ENCODE data around the gene OGFOD2. TPM values are rescaled to one million over a fixed set of nuclear protein-coding genes. Genes with fewer than 3 reads are reported as not detected.

OGFOD2 gene
- total and polyA plus RNA-seq, 2 of the 13 experiments (the other 11 are each of a cell fraction or from before 2014, with no cell fraction given): 13.2 to 14.6 TPM

GRCh38 chr12:122929148-122929538, 45.9 kb upstream of the OGFOD2 start:
- Histone ChIP-seq H3K36me3 (replicated peaks in 1 of 2; ENCODE audit: control insufficient read depth in 1 of 2, insufficient read depth in 2 of 2, low read length in 2 of 2) (no peaks in the 10 kb centered on the region), H3K79me2 (ENCODE audit: insufficient read depth, low read length) (no peaks in the 10 kb centered on the region), H2AFZ (ENCODE audit: low read length) (no peak overlapping the region), H3K4me2 (ENCODE audit: low read depth, low read length) (no peak overlapping the region), H3K4me3 (replicated peaks in 1 of 3; ENCODE audit: insufficient read depth in 1 of 3, low read depth in 2 of 3, low read length in 3 of 3) (no peak overlapping the region), H3K9me3 (ENCODE audit: low read length) (no peaks in the 10 kb centered on the region), H3K4me1 (ENCODE audit: insufficient read depth, low read length) (peaks cover 9% of the 10 kb centered on the region; the same call in 1 of the 2 replicates), H4K20me1 (ENCODE audit: insufficient read depth, low read length) (no peaks in the 10 kb centered on the region), H3K27ac (ENCODE audit: extremely low read length, insufficient read depth, low read length) (no peak overlapping the region), H3K9ac (ENCODE audit: insufficient read depth, low read depth, low read length) (no peak overlapping the region), H3K27me3 (ENCODE audit: control insufficient read depth in 1 of 2, insufficient read depth in 2 of 2, low read length in 2 of 2) (no peaks in the 10 kb centered on the region)
- POLR2A ChIA-PET: no interaction called here
- 96% methylated on average over 13 of the region's 14 CpGs for WGBS (ENCODE audit: low lambda C conversion rate)
- no peak for FAIRE-seq
- in situ Hi-C loops (cut with HindIII; ENCODE audit: extremely low pct_ligation_motif_present, low pct_unique_long_range_greater_than_20kb) (no loop called here), intact Hi-C loops (cut with micrococcal nuclease; ENCODE audit: unreplicated experiment) (no loop called here)
- no peak for ATAC-seq
- no TSS peak for BruUV-seq (replicated peaks)
- DNase-seq (ENCODE audit: low spot score): no peak
- CTCF ChIA-PET (ENCODE audit: low intra/inter-chr PET ratio, low total read pairs): no interaction called here
- TF ChIP-seq UBTF (CRISPR knock-in tag; IDR thresholded peaks at IDR 0.05) (no peak), ZNF724P (CRISPR knock-in tag; IDR thresholded peaks at IDR 0.05; ENCODE audit: borderline replicate concordance) (no peak)

- intact Hi-C loops (cut with micrococcal nuclease; ENCODE audit: unreplicated experiment): no loop called here
- TF ChIP-seq FOXA1 (IDR thresholded peaks at IDR 0.05): no peak
- no peak for TF ChIP-seq FOXA1 (CRISPR knock-in tag; IDR thresholded peaks at IDR 0.05)
- no peak for TF ChIP-seq CREB3 (CRISPR knock-in tag; IDR thresholded peaks at IDR 0.05)
- no peak for TF ChIP-seq ARID3A (IDR thresholded peaks at IDR 0.05; ENCODE audit: low read depth, low read length)
- no CpG with 5 or more reads among the region's 23 CpGs for WGBS (ENCODE audit: low lambda C conversion rate)
- H3K36me3 ChIP-seq (replicated peaks in 1 of 2; ENCODE audit: control insufficient read depth in 1 of 2, insufficient read depth in 2 of 2, low read length in 2 of 2): no peaks in the 10 kb centered on the region
- no TSS peak for BruUV-seq (replicated peaks)
- CTCF ChIA-PET (ENCODE audit: low intra/inter-chr PET ratio, low total read pairs): no interaction called here
- H3K27ac ChIP-seq (ENCODE audit: extremely low read length, insufficient read depth, low read length): no peak overlapping the region
- H3K27me3 ChIP-seq (ENCODE audit: control insufficient read depth in 1 of 2, insufficient read depth in 2 of 2, low read length in 2 of 2): no peaks in the 10 kb centered on the region
- H3K79me2 ChIP-seq (ENCODE audit: insufficient read depth, low read length): no peaks in the 10 kb centered on the region
- peaks cover 9% of the 10 kb centered on the region; the same call in 1 of the 2 replicates for H3K4me1 ChIP-seq (ENCODE audit: insufficient read depth, low read length)
- H3K4me3 ChIP-seq (replicated peaks in 1 of 3; ENCODE audit: insufficient read depth in 1 of 3, low read depth in 2 of 3, low read length in 3 of 3): no peak overlapping the region
- H3K9ac ChIP-seq (ENCODE audit: insufficient read depth, low read depth, low read length): no peak overlapping the region
- H4K20me1 ChIP-seq (ENCODE audit: insufficient read depth, low read length): no peaks in the 10 kb centered on the region
- DNase-seq (ENCODE audit: low spot score): no peak
- ATAC-seq: no peak; the same call in 2 of the 3 replicates
- in situ Hi-C loops (cut with HindIII; ENCODE audit: extremely low pct_ligation_motif_present, low pct_unique_long_range_greater_than_20kb): no loop called here
- H3K9me3 ChIP-seq (ENCODE audit: low read length): no peaks in the 10 kb centered on the region
- no peak overlapping the region for H3K4me2 ChIP-seq (ENCODE audit: low read depth, low read length)
- FAIRE-seq: no peak
- POLR2A ChIA-PET: no interaction called here
- H2AFZ ChIP-seq (ENCODE audit: low read length): no peak overlapping the region
Observed at GRCh38 chr12:122929812-122930211, 45.2 kb upstream of the OGFOD2 start.

Measured in HepG2 (cell line).